ENCODE measurements around the gene SND1.

DNA sequence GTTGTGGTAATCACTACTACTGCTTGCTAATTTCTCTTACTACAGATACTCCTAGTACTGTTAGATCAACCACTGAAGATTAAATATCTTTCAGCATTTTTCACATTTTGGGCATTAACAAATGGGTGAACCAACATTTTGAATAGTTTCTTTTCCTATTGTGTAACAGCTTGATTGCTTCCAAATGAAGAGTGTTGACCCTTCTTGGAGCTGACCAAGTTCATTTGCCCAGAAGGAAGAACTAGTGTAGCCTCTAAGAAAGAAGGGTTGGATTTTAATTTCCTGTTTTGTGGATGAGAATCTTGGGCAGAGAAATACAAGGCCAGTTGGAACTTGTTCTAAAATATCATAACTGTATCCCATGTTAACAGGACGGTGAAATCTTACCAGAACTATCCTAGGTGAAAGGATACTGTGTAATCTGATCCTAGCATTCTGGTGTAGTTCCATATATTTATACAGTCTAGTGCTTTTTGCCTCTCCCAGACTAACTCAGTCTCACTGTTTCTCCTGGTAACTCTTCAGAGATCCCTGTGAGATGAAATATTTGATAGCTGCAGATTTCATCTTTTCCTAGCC is 37.3 kb downstream of the SND1 start:
- TF ChIP-seq POLR2A (IDR thresholded peaks at IDR 0.05): no peak
- no peak for TF ChIP-seq CTCF (IDR thresholded peaks at IDR 0.05 in 8 of 11, conservative IDR thresholded peaks at IDR 0.05 in 3 of 11)
- no peak for TF ChIP-seq POLR2AphosphoS5 (IDR thresholded peaks at IDR 0.05)
